Gastroesophageal sphincter (tissue), 4 donors: ENCODE measurements around the gene HSH2D. TPM values are rescaled to one million over a fixed set of nuclear protein-coding genes. Genes with fewer than 3 reads are reported as not detected.

Source experiments
- ATAC-seq: fragments of 150-250 bp; one replicate; pipeline ENCODE4 v1.9.1; 2016; ENCODE audit warnings: mild to moderate bottlenecking, moderate library complexity
- H3K27ac ChIP-seq, 4 donors: fragments of 200-600 bp; sonication (generic) in 3 of 4; 1 replicate in 3 of 4; 2 replicates in 1 of 4; pipeline ENCODE4 v1.5.1; 2016 to 2019
- H3K27me3 ChIP-seq: fragments of 200-600 bp; sonication (generic); one replicate; pipeline ENCODE4 v1.5.1; 2019
- H3K36me3 ChIP-seq, 2 donors: fragments of 200-600 bp; sonication (generic); one replicate each; pipeline ENCODE4 v1.5.1; 2019; ENCODE audit warnings: control low read depth in 1 of 2
- H3K4me1 ChIP-seq, 3 donors: fragments of 200-600 bp; sonication (generic); 1 replicate in 2 of 3; 2 replicates in 1 of 3; pipeline ENCODE4 v1.5.1; 2016 to 2019; ENCODE audit warnings: control low read depth in 2 of 3
- H3K4me3 ChIP-seq, 2 donors: fragments of 200-600 bp; sonication (generic); one replicate each; pipeline ENCODE4 v1.5.1; 2019; ENCODE audit warnings: mild to moderate bottlenecking in 1 of 2, moderate library complexity in 1 of 2
- H3K9me3 ChIP-seq, 3 donors: fragments of 200-600 bp; sonication (generic); one replicate each; pipeline ENCODE4 v1.5.1; 2017 to 2019; ENCODE audit warnings: control low read depth in 2 of 3
- CTCF ChIP-seq, 4 experiments: fragments of 200-600 bp in 2 of 4; fragments of 450-650 bp in 2 of 4; sonication (generic) in 1 of 4; IDR thresholded peaks; one replicate each; pipeline ENCODE4 v1.5.1; 2017 to 2019; ENCODE audit warnings: antibody characterized with exemption in 4 of 4, mild to moderate bottlenecking in 2 of 4, moderate library complexity in 2 of 4
- EP300 ChIP-seq: sonication (generic); formaldehyde crosslinking; IDR thresholded peaks from one replicate; pipeline ENCODE4 v1.6.1; 2017; ENCODE audit warnings: antibody characterized with exemption, mild to moderate bottlenecking
- POLR2A ChIP-seq, 2 donors: fragments of 450-650 bp; IDR thresholded peaks; one replicate each; pipeline ENCODE4 v1.6.1; 2017; ENCODE audit warnings: antibody characterized with exemption in 2 of 2, mild to moderate bottlenecking in 2 of 2, moderate library complexity in 1 of 2
- POLR2AphosphoS5 ChIP-seq: sonication (generic); formaldehyde crosslinking; IDR thresholded peaks from one replicate; pipeline ENCODE4 v1.6.1; 2017; ENCODE audit warnings: antibody characterized with exemption
- WGBS, 2 donors: methylation state at CpG; one replicate each; pipeline ENCODE4 v1.1.5; 2018; ENCODE audit warnings: low coverage in 1 of 2; 5-methylcytosine and 5-hydroxymethylcytosine counted together
- total RNA-seq, 4 donors: library from RNA; depleted of rRNA; stranded (reverse); fragments of >200 nt; gene quantifications; one replicate each; pipeline ENCODE4 v1.1.0, GENCODE V29; 2016

Gene HSH2D
- total RNA-seq, 4 donors from 2014 or later, result 0.87 to 0.94 TPM; not detected in 2

GRCh38 chr19:16160943-16161560 is 17.6 kb downstream of the HSH2D start:
- Histone ChIP-seq H3K36me3 (no peaks in the 10 kb centered on the region), H3K27me3 (no peaks in the 10 kb centered on the region), H3K9me3 (no peaks in the 10 kb centered on the region), H3K4me1 (no peaks in the 10 kb centered on the region), H3K27ac (no peak overlapping the region), H3K4me3 (no peak overlapping the region)
- ATAC-seq, result no peak
- TF ChIP-seq POLR2AphosphoS5 (no peak), POLR2A (IDR thresholded peaks at IDR 0.05) (no peak), CTCF (IDR thresholded peaks at IDR 0.05) (no peak), EP300 (no peak)
- WGBS, 2 donors, result 20 to 73% methylated on average over 1 to 12 of the region's 14 CpGs

GRCh38 chr19:16161840-16162239 is 18.4 kb downstream of the HSH2D start:
- Histone ChIP-seq H3K9me3 (no peaks in the 10 kb centered on the region), H3K4me3 (no peak overlapping the region), H3K36me3 (no peaks in the 10 kb centered on the region), H3K27me3 (no peaks in the 10 kb centered on the region), H3K4me1 (no peaks in the 10 kb centered on the region), H3K27ac (no peak overlapping the region)
- WGBS, 2 donors, result 67 to 75% methylated on average over 2 of the region's 3 CpGs
- no peak for ATAC-seq
- TF ChIP-seq POLR2AphosphoS5 (no peak), CTCF (IDR thresholded peaks at IDR 0.05) (no peak), POLR2A (IDR thresholded peaks at IDR 0.05) (no peak), EP300 (no peak)

GRCh38 chr19:16164222-16164890 is 20.9 kb downstream of the HSH2D start:
- no peaks in the 10 kb centered on the region for H3K27me3 ChIP-seq

GRCh38 chr19:16166417-16166816 is 22.9 kb downstream of the HSH2D start:
- TF ChIP-seq CTCF (IDR thresholded peaks at IDR 0.05) (no peak), POLR2AphosphoS5 (no peak), EP300 (no peak), POLR2A (IDR thresholded peaks at IDR 0.05) (no peak)
- H3K27ac ChIP-seq, result no peak overlapping the region
- no peak overlapping the region for H3K4me3 ChIP-seq
- H3K9me3 ChIP-seq, result no peaks in the 10 kb centered on the region
- H3K27me3 ChIP-seq, result no peaks in the 10 kb centered on the region
- H3K36me3 ChIP-seq, result no peaks in the 10 kb centered on the region
- ATAC-seq, result no peak
- 100% methylated on average over 1 of the region's 1 CpG for WGBS, 2 donors
- no peaks in the 10 kb centered on the region for H3K4me1 ChIP-seq

More at GRCh38 chr19:16164222-16164890, 20.9 kb downstream of the HSH2D start:
- Histone ChIP-seq H3K27ac (no peak overlapping the region), H3K4me3 (no peak overlapping the region), H3K4me1 (no peaks in the 10 kb centered on the region), H3K36me3 (no peaks in the 10 kb centered on the region), H3K9me3 (no peaks in the 10 kb centered on the region)
- ATAC-seq, result no peak
- TF ChIP-seq EP300 (no peak), POLR2A (IDR thresholded peaks at IDR 0.05) (no peak), CTCF (IDR thresholded peaks at IDR 0.05) (no peak), POLR2AphosphoS5 (no peak)
- 60 to 81% methylated on average over 1 to 9 of the region's 13 CpGs for WGBS, 2 donors

- no peak for TF ChIP-seq EP300
- no peak for TF ChIP-seq POLR2AphosphoS5
- Histone ChIP-seq H3K27ac (no peak overlapping the region), H3K9me3 (no peaks in the 10 kb centered on the region), H3K4me1 (no peaks in the 10 kb centered on the region), H3K36me3 (no peaks in the 10 kb centered on the region), H3K4me3 (no peak overlapping the region), H3K27me3 (no peaks in the 10 kb centered on the region)
- ATAC-seq, result no peak
- WGBS, 2 donors, result 93% methylated on average over 3 to 5 of the region's 5 CpGs
Observed at GRCh38 chr19:16167055-16167454, 23.6 kb downstream of the HSH2D start.
